Fibroblast of lung (primary cell): ENCODE data around the gene SNRNP35.

Experiments used
- CTCF ChIP-seq, 2 donors: IDR thresholded peaks in 1 of 2; conservative IDR thresholded peaks in 1 of 2; 1 replicate in 1 of 2; 2 replicates in 1 of 2; pipeline ENCODE4 v1.5.1; 2011 to 2012; ENCODE audit warnings: low read length in 2 of 2, control low read depth in 1 of 2, inconsistent platforms in 1 of 2, low read depth in 1 of 2, mild to moderate bottlenecking in 1 of 2
- EZH2 ChIP-seq: IDR thresholded peaks from 2 replicates; pipeline ENCODE4 v1.5.1; 2012; ENCODE audit warnings: low read length, control low read depth, mild to moderate bottlenecking; ENCODE audit errors: missing control alignments

- TF ChIP-seq CTCF (conservative IDR thresholded peaks at IDR 0.05 in 1 of 2, IDR thresholded peaks at IDR 0.05 in 1 of 2; ENCODE audit: low read depth in 1 of 2, low read length in 2 of 2): no peak
- TF ChIP-seq EZH2: no peak
Observed at GRCh38 chr12:123475246-123475703, 17.3 kb downstream of the SNRNP35 start.
